Measurements from ENCODE around the gene TMEM229B. TPM values are rescaled to one million over a fixed set of nuclear protein-coding genes. Genes with fewer than 3 reads are reported as not detected.
A peak's percentile ranks its signal among the peaks of the same experiment; 100 is the strongest.

TMEM229B gene
- 1 to 10 TPM in 3 of 4 donors, not detected in 1; 2.7 to 6.1 (median 5.7) TPM for total RNA-seq

GRCh38 chr14:67487937-67488893 lies at the start of gene TMEM229B:
TSS of gene TMEM229B (minus strand) at chr14:67488721. CDS start at chr14:67473923, 14,798 bp downstream.
- 78 to 79% methylated on average over 13 of the region's 13 CpGs for WGBS, 2 donors
- DNase-seq (ENCODE audit: low spot score in 2 of 2) = no peak
- no peaks in the 10 kb centered on the region for H3K27me3 ChIP-seq

DNA sequence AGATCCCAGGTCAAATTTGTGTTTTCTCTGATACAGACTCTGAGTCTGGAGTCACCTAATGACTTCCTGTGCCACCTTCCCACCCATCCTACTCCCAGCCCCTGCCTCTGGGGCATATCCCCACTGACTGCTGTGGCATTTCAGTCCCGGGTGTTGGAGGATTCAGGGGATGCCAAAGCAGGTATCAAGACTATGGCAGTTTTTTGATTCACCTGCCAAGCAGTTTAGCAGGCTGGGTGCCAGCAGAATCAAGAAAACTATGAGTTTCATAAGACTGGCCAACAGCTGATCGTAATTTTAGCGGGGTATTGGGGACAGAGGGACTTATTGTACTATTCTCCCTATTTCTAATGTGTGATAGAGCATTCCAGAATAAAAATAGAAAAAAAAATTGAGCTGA lies 49.2 kb upstream of the TMEM229B start:
- H3K9me3 ChIP-seq = no peaks in the 10 kb centered on the region
- H3K4me3 ChIP-seq = no peak overlapping the region
- 43 to 54% methylated on average over 3 of the region's 3 CpGs for WGBS, 2 donors
- no peak for DNase-seq (ENCODE audit: low spot score in 2 of 2)
- no peaks in the 10 kb centered on the region for H3K27me3 ChIP-seq
- H3K27ac ChIP-seq = peak overlapping the region in 2 of 4 donors; percentile 16 to 66
- H3K36me3 ChIP-seq = peaks cover 0 to 9% (median 0%) of the 10 kb centered on the region in 3 donors
- H3K4me1 ChIP-seq = peaks cover 0 to 18% (median 7%) of the 10 kb centered on the region in 4 donors
- TF ChIP-seq EP300 (IDR thresholded peaks at IDR 0.05) (no peak), POLR2A (IDR thresholded peaks at IDR 0.05) (no peak)
- TF ChIP-seq, protein P1, sequence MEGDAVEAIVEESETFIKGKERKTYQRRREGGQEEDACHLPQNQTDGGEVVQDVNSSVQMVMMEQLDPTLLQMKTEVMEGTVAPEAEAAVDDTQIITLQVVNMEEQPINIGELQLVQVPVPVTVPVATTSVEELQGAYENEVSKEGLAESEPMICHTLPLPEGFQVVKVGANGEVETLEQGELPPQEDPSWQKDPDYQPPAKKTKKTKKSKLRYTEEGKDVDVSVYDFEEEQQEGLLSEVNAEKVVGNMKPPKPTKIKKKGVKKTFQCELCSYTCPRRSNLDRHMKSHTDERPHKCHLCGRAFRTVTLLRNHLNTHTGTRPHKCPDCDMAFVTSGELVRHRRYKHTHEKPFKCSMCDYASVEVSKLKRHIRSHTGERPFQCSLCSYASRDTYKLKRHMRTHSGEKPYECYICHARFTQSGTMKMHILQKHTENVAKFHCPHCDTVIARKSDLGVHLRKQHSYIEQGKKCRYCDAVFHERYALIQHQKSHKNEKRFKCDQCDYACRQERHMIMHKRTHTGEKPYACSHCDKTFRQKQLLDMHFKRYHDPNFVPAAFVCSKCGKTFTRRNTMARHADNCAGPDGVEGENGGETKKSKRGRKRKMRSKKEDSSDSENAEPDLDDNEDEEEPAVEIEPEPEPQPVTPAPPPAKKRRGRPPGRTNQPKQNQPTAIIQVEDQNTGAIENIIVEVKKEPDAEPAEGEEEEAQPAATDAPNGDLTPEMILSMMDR (IDR thresholded peaks at IDR 0.05) = no peak

More at GRCh38 chr14:67487937-67488893, at the start of gene TMEM229B:
- TF ChIP-seq EP300 (IDR thresholded peaks at IDR 0.05) (no peak), POLR2A (IDR thresholded peaks at IDR 0.05) (no peak)
- TF ChIP-seq, protein P1 (IDR thresholded peaks at IDR 0.05) = no peak
- Histone ChIP-seq H3K4me3 (peak within 1 kb of the TSS in 3 of 4 donors; percentile 11 to 47 (median 39)), H3K9me3 (peaks cover 0 to 5% (median 0%) of the 10 kb centered on the region in 4 donors), H3K36me3 (no peaks in the 10 kb centered on the region), H3K4me1 (peaks cover 0 to 12% (median 0%) of the 10 kb centered on the region in 4 donors), H3K27ac (peak within 1 kb of the TSS in 2 of 4 donors; percentile 55 to 83)

GRCh38 chr14:67536087-67536486 lies 47.6 kb upstream of the TMEM229B start:
- TF ChIP-seq, protein P1 (IDR thresholded peaks at IDR 0.05) = no peak
- no peak for TF ChIP-seq EP300 (IDR thresholded peaks at IDR 0.05)
- 79 to 81% methylated on average over 4 of the region's 4 CpGs for WGBS, 2 donors
- DNase-seq (ENCODE audit: low spot score in 2 of 2) = no peak

DNA sequence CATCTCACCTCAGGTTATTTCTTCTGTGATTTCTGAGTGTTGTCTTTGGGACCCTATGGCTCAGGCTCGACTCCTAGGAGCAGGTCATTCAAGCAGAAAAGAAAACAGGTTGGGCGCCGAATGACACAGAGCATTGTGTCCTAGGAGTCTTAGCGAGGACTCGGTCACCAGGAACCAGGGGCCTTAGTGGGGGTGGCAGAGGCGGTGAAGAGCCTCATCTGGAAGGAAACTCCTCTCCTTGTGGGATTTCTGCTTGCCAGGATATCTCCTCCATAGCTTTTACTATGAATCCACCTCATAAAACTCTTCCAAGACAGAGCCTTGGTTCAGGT lies 45.2 kb upstream of the TMEM229B start:
- peak overlapping the region in 3 of 4 donors; percentile 43 to 86 (median 65) for H3K4me3 ChIP-seq
- no peaks in the 10 kb centered on the region for H3K36me3 ChIP-seq
- 48% methylated on average over 6 of the region's 6 CpGs for WGBS, 2 donors
- no peak for TF ChIP-seq EP300 (IDR thresholded peaks at IDR 0.05)
- TF ChIP-seq POLR2A (IDR thresholded peaks at IDR 0.05) = no peak
- TF ChIP-seq, protein P1 (IDR thresholded peaks at IDR 0.05) = no peak
- no peaks in the 10 kb centered on the region for H3K9me3 ChIP-seq
- no peak for DNase-seq (ENCODE audit: low spot score in 2 of 2)
- H3K27me3 ChIP-seq = no peaks in the 10 kb centered on the region
- peak overlapping the region in 3 of 4 donors; percentile 60 to 72 (median 72) for H3K27ac ChIP-seq
- peaks cover 0 to 25% (median 9%) of the 10 kb centered on the region in 4 donors for H3K4me1 ChIP-seq

More at GRCh38 chr14:67536087-67536486, 47.6 kb upstream of the TMEM229B start:
- Histone ChIP-seq H3K36me3 (no peaks in the 10 kb centered on the region), H3K4me1 (peaks cover 0 to 25% (median 9%) of the 10 kb centered on the region in 4 donors), H3K9me3 (no peaks in the 10 kb centered on the region), H3K4me3 (no peak overlapping the region), H3K27me3 (no peaks in the 10 kb centered on the region), H3K27ac (no peak overlapping the region)
